ENCODE data around the gene TEX13D. TPM values are rescaled to one million over a fixed set of nuclear protein-coding genes. Genes with fewer than 3 reads are reported as not detected.

TEX13D gene
- total RNA-seq, 1 experiment from 2014 or later, result not detected

- no peak overlapping the region for H3K9ac ChIP-seq (ENCODE audit: low read length)
- no peaks in the 10 kb centered on the region for H3K9me3 ChIP-seq (ENCODE audit: low read length)
- H3K4me2 ChIP-seq (ENCODE audit: low read length), result no peak overlapping the region
- H3K27ac ChIP-seq (ENCODE audit: low read length), result no peak overlapping the region
- H3K4me1 ChIP-seq (ENCODE audit: insufficient read depth, low read length), result no peaks in the 10 kb centered on the region
- ATAC-seq, result no peak
- no peak for DNase-seq
- intact Hi-C loops (cut with micrococcal nuclease), result no loop called here
- no peaks in the 10 kb centered on the region for H4K20me1 ChIP-seq (ENCODE audit: low read length)
- H3K27me3 ChIP-seq (ENCODE audit: low read length), result no peaks in the 10 kb centered on the region
- ChIA-PET POLR2A (ENCODE audit: unreplicated experiment) (no interaction called here), CTCF (no interaction called here)
- no peaks in the 10 kb centered on the region for H3F3A ChIP-seq (ENCODE audit: low read length, unreplicated experiment)
- H2AFZ ChIP-seq (ENCODE audit: low read length), result no peak overlapping the region
- no peak for TF ChIP-seq EZH2 (IDR thresholded peaks at IDR 0.05; ENCODE audit: low read length, unreplicated experiment)
- no peak for TF ChIP-seq CTCF (conservative IDR thresholded peaks at IDR 0.05; ENCODE audit: low read depth, low read length)
- TF ChIP-seq EZH2phosphoT487 (IDR thresholded peaks at IDR 0.05; ENCODE audit: borderline replicate concordance, low read length), result no peak
- H3K79me2 ChIP-seq (ENCODE audit: low read length), result no peaks in the 10 kb centered on the region
- H3K4me3 ChIP-seq (ENCODE audit: low read length), result no peak overlapping the region
- no TSS peak for BruUV-seq (replicated peaks)
- H3K9me2 ChIP-seq (replicated peaks; ENCODE audit: low read length), result no peaks in the 10 kb centered on the region
- no peaks in the 10 kb centered on the region for H3K36me3 ChIP-seq (ENCODE audit: low read depth, low read length)
Measured at GRCh38 chrX:124344246-124344645, 11.8 kb downstream of the TEX13D start.

GRCh38 chrX:124346117-124346876 is 13.8 kb downstream of the TEX13D start, which contains the start of gene SH2D1A:
TSS of gene SH2D1A (plus strand) at chrX:124346563. CDS start at chrX:124346643, 80 bp downstream.
- H3K9me2 ChIP-seq (replicated peaks; ENCODE audit: low read length), result no peaks in the 10 kb centered on the region
- BruUV-seq (replicated peaks), result no TSS peak
- no peak within 1 kb of the TSS for H2AFZ ChIP-seq (ENCODE audit: low read length)
- no peaks in the 10 kb centered on the region for H3F3A ChIP-seq (ENCODE audit: low read length, unreplicated experiment)
- H3K79me2 ChIP-seq (ENCODE audit: low read length), result no peaks in the 10 kb centered on the region
- H3K27ac ChIP-seq (ENCODE audit: low read length), result no peak within 1 kb of the TSS
- no peak for DNase-seq
- H3K9ac ChIP-seq (ENCODE audit: low read length), result no peak within 1 kb of the TSS
- H3K27me3 ChIP-seq (ENCODE audit: low read length), result no peaks in the 10 kb centered on the region
- ChIA-PET POLR2A (ENCODE audit: unreplicated experiment) (no interaction called here), CTCF (no interaction called here)
- no peaks in the 10 kb centered on the region; the same call in 1 of the 2 replicates for H3K4me1 ChIP-seq (ENCODE audit: insufficient read depth, low read length)
- H3K4me2 ChIP-seq (ENCODE audit: low read length), result no peak within 1 kb of the TSS
- TF ChIP-seq EZH2 (IDR thresholded peaks at IDR 0.05; ENCODE audit: low read length, unreplicated experiment), result no peak
- no peak for TF ChIP-seq CTCF (conservative IDR thresholded peaks at IDR 0.05; ENCODE audit: low read depth, low read length)
- TF ChIP-seq EZH2phosphoT487 (IDR thresholded peaks at IDR 0.05; ENCODE audit: borderline replicate concordance, low read length), result no peak
- H4K20me1 ChIP-seq (ENCODE audit: low read length), result no peaks in the 10 kb centered on the region
- H3K9me3 ChIP-seq (ENCODE audit: low read length), result no peaks in the 10 kb centered on the region
- no peaks in the 10 kb centered on the region for H3K36me3 ChIP-seq (ENCODE audit: low read depth, low read length)
- ATAC-seq, result no peak
- no peak within 1 kb of the TSS for H3K4me3 ChIP-seq (ENCODE audit: low read length)
- intact Hi-C loops (cut with micrococcal nuclease), result no loop called here

DNA sequence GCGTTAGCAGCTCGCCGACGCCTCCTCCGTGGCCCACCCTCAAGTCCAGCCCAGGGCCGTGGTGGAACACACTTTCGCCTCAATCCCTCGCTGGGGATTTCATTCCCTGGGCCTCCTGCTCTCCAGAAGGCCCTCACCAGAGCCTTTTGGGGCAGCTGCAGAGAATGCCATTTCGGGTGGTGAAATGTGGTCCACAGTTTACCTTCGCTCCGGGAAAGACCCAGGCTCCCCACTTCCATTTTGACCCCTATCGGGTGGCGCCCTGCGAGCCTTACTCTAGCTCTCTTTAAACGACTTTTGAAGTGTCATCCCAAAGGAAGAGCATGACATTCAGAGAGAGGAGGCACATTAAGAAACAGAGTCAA is 14.4 kb downstream of the TEX13D start:
- Histone ChIP-seq H3K4me3 (ENCODE audit: low read length) (no peak overlapping the region), H3K27me3 (ENCODE audit: low read length) (no peaks in the 10 kb centered on the region), H3K4me1 (ENCODE audit: insufficient read depth, low read length) (no peaks in the 10 kb centered on the region; the same call in 1 of the 2 replicates), H3K9me3 (ENCODE audit: low read length) (no peaks in the 10 kb centered on the region), H3K9ac (ENCODE audit: low read length) (no peak overlapping the region), H3K36me3 (ENCODE audit: low read depth, low read length) (no peaks in the 10 kb centered on the region), H3F3A (ENCODE audit: low read length, unreplicated experiment) (no peaks in the 10 kb centered on the region), H3K79me2 (ENCODE audit: low read length) (no peaks in the 10 kb centered on the region), H3K27ac (ENCODE audit: low read length) (no peak overlapping the region), H4K20me1 (ENCODE audit: low read length) (no peaks in the 10 kb centered on the region), H3K4me2 (ENCODE audit: low read length) (no peak overlapping the region), H2AFZ (ENCODE audit: low read length) (no peak overlapping the region), H3K9me2 (replicated peaks; ENCODE audit: low read length) (no peaks in the 10 kb centered on the region)
- CTCF ChIA-PET, result no interaction called here
- DNase-seq (no peak), ATAC-seq (no peak)
- BruUV-seq (replicated peaks), result no TSS peak
- POLR2A ChIA-PET (ENCODE audit: unreplicated experiment), result no interaction called here
- TF ChIP-seq EZH2phosphoT487 (IDR thresholded peaks at IDR 0.05; ENCODE audit: borderline replicate concordance, low read length) (no peak), CTCF (conservative IDR thresholded peaks at IDR 0.05; ENCODE audit: low read depth, low read length) (no peak), EZH2 (IDR thresholded peaks at IDR 0.05; ENCODE audit: low read length, unreplicated experiment) (no peak)
- intact Hi-C loops (cut with micrococcal nuclease), result no loop called here

Measured in PC-3 (cell line).